Peyer's patch (tissue), 4 donors: Measurements from ENCODE around the gene CTSH.

ENCODE experiments used
- POLR2A ChIP-seq, 2 donors: fragments of 450-650 bp; IDR thresholded peaks; one replicate each; pipeline ENCODE4 v1.5.1; 2017; ENCODE audit warnings: antibody characterized with exemption in 2 of 2, mild to moderate bottlenecking in 2 of 2, moderate library complexity in 2 of 2
- TF ChIP-seq, protein P1 (sequence below), 6 experiments: fragments of 450-650 bp in 4 of 6; fragments of 200-600 bp in 2 of 6; sonication (generic) in 1 of 6; IDR thresholded peaks; one replicate each; pipeline ENCODE4 v1.5.1; 2017 to 2019; ENCODE audit warnings: antibody characterized with exemption in 6 of 6, mild to moderate bottlenecking in 3 of 6, moderate library complexity in 1 of 6

GRCh38 chr15:78959360-78959759 lies 14.5 kb upstream of the CTSH start:
- TF ChIP-seq, protein P1, sequence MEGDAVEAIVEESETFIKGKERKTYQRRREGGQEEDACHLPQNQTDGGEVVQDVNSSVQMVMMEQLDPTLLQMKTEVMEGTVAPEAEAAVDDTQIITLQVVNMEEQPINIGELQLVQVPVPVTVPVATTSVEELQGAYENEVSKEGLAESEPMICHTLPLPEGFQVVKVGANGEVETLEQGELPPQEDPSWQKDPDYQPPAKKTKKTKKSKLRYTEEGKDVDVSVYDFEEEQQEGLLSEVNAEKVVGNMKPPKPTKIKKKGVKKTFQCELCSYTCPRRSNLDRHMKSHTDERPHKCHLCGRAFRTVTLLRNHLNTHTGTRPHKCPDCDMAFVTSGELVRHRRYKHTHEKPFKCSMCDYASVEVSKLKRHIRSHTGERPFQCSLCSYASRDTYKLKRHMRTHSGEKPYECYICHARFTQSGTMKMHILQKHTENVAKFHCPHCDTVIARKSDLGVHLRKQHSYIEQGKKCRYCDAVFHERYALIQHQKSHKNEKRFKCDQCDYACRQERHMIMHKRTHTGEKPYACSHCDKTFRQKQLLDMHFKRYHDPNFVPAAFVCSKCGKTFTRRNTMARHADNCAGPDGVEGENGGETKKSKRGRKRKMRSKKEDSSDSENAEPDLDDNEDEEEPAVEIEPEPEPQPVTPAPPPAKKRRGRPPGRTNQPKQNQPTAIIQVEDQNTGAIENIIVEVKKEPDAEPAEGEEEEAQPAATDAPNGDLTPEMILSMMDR (IDR thresholded peaks at IDR 0.05) = no peak
- no peak for TF ChIP-seq POLR2A (IDR thresholded peaks at IDR 0.05)
